ENCODE results near the gene EEF2KMT. TPM values are rescaled to one million over a fixed set of nuclear protein-coding genes. Genes with fewer than 3 reads are reported as not detected.
"Not testable (repeated sequence)": the region's sequence is repeated elsewhere in the genome, so short reads cannot be mapped to it uniquely, and the experiment has no call there.

Gene EEF2KMT
- total and polyA plus RNA-seq, 4 donors: 3.4 to 14.2 (median 10.2) TPM

DNA sequence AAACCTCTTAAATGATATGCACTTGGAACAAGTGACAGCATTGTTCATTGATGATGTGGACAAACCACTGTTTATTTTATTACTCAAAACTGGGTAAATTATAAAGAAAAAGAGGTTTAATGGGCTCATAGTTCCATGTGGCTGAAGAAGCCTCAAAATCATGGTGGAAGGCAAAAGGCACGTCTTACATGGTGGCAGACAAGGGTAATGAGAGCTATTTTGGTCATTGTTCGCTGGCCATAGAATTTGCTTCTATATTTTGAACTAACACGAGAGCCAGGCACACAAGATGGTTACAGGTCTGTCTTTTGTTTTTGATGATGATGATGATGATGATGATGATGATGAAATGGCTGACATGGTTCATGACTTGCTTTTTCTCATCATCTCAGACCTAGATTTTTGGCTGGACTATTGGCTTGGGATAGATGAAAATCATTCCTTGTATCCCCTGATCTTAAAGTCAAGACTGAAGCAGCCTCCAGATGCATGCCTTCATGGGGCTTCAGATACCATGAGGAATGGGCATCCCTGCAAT is 33.9 kb upstream of the EEF2KMT start:
- not testable (repeated sequence) for H3K27ac ChIP-seq (ENCODE audit: low read depth in 1 of 2, low read length in 1 of 2); H3K36me3 ChIP-seq (ENCODE audit: control insufficient read depth in 4 of 4, insufficient read depth in 4 of 4, low read length in 4 of 4); H3K9ac ChIP-seq (ENCODE audit: insufficient read depth in 1 of 2, low read length in 2 of 2); H3K4me3 ChIP-seq; ATAC-seq (ENCODE audit: insufficient read depth, low FRiP score); H3K27me3 ChIP-seq (ENCODE audit: control insufficient read depth in 3 of 3, insufficient read depth in 3 of 3, low read length in 2 of 3); H3K9me3 ChIP-seq (ENCODE audit: control insufficient read depth in 4 of 4, insufficient read depth in 3 of 4, low read length in 3 of 4); DNase-seq; H3K4me1 ChIP-seq (ENCODE audit: control insufficient read depth in 5 of 5, insufficient read depth in 5 of 5, low read length in 5 of 5)
- WGBS, 2 donors: 89 to 92% methylated on average over 3 of the region's 3 CpGs

- H3K36me3 ChIP-seq (ENCODE audit: control insufficient read depth in 4 of 4, insufficient read depth in 4 of 4, low read length in 4 of 4); H3K4me1 ChIP-seq (ENCODE audit: control insufficient read depth in 5 of 5, insufficient read depth in 5 of 5, low read length in 5 of 5); ATAC-seq (ENCODE audit: insufficient read depth, low FRiP score); H3K27ac ChIP-seq (ENCODE audit: low read depth in 1 of 2, low read length in 1 of 2); H3K9ac ChIP-seq (ENCODE audit: insufficient read depth in 1 of 2, low read length in 2 of 2); H3K4me3 ChIP-seq; H3K9me3 ChIP-seq (ENCODE audit: control insufficient read depth in 4 of 4, insufficient read depth in 3 of 4, low read length in 3 of 4); H3K27me3 ChIP-seq (ENCODE audit: control insufficient read depth in 3 of 3, insufficient read depth in 3 of 3, low read length in 2 of 3): not testable (repeated sequence)
- WGBS, 2 donors: 14 to 17% methylated on average over 20 of the region's 20 CpGs
- DNase-seq: peak; percentile 73 to 83 (median 79)
Observed at GRCh38 chr16:5117300-5118087, 19.9 kb upstream of the EEF2KMT start.

- ATAC-seq (ENCODE audit: insufficient read depth, low FRiP score); H3K9ac ChIP-seq (ENCODE audit: insufficient read depth in 1 of 2, low read length in 2 of 2); H3K4me1 ChIP-seq (ENCODE audit: control insufficient read depth in 5 of 5, insufficient read depth in 5 of 5, low read length in 5 of 5); H3K4me3 ChIP-seq; H3K27me3 ChIP-seq (ENCODE audit: control insufficient read depth in 3 of 3, insufficient read depth in 3 of 3, low read length in 2 of 3); H3K27ac ChIP-seq (ENCODE audit: low read depth in 1 of 2, low read length in 1 of 2); H3K9me3 ChIP-seq (ENCODE audit: control insufficient read depth in 4 of 4, insufficient read depth in 3 of 4, low read length in 3 of 4); H3K36me3 ChIP-seq (ENCODE audit: control insufficient read depth in 4 of 4, insufficient read depth in 4 of 4, low read length in 4 of 4): not testable (repeated sequence)
- WGBS, 2 donors: 57 to 68% methylated on average over 9 of the region's 10 CpGs
- peak in 1 of 3 donors; percentile 16 for DNase-seq
Observed at GRCh38 chr16:5116780-5117295, 19.2 kb upstream of the EEF2KMT start.

DNA sequence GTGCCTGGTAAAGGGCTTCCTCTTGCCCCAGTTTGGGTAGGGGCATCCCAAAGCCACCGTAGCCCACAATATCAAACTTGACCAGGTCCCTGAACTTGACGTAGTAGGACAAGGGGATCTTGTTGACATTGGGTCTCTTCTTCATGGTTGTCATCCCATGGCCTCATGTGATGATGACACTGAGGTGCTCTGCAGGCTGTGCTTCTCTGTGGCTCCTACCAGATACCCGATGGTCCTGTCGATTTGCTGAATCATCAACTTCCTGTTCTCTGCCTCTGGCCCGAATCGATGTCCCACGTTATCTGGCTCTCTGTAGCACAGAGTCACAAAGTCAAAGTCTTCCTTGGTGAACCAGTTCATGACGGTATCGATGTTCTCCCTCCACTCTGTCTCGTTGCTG is 13.3 kb upstream of the EEF2KMT start:
- H3K4me3 ChIP-seq; H3K27me3 ChIP-seq (ENCODE audit: control insufficient read depth in 3 of 3, insufficient read depth in 3 of 3, low read length in 2 of 3); H3K4me1 ChIP-seq (ENCODE audit: control insufficient read depth in 5 of 5, insufficient read depth in 5 of 5, low read length in 5 of 5); DNase-seq; H3K9ac ChIP-seq (ENCODE audit: insufficient read depth in 1 of 2, low read length in 2 of 2); H3K36me3 ChIP-seq (ENCODE audit: control insufficient read depth in 4 of 4, insufficient read depth in 4 of 4, low read length in 4 of 4); H3K9me3 ChIP-seq (ENCODE audit: control insufficient read depth in 4 of 4, insufficient read depth in 3 of 4, low read length in 3 of 4); H3K27ac ChIP-seq (ENCODE audit: low read depth in 1 of 2, low read length in 1 of 2); ATAC-seq (ENCODE audit: insufficient read depth, low FRiP score): not testable (repeated sequence)
- WGBS, 2 donors: 52 to 67% methylated on average over 10 of the region's 10 CpGs

GRCh38 chr16:5108505-5109158 is 11.0 kb upstream of the EEF2KMT start:
- H3K4me3 ChIP-seq: no peak overlapping the region
- TF ChIP-seq CTCF (IDR thresholded peaks at IDR 0.05; ENCODE audit: control extremely low read depth, extremely low read depth): no peak
- DNase-seq (no peak), ATAC-seq (ENCODE audit: insufficient read depth, low FRiP score) (no peak)
- peaks cover 0 to 2% (median 0%) of the 10 kb centered on the region in 5 donors for H3K4me1 ChIP-seq (ENCODE audit: control insufficient read depth in 5 of 5, insufficient read depth in 5 of 5, low read length in 5 of 5)
- H3K9me3 ChIP-seq (ENCODE audit: control insufficient read depth in 4 of 4, insufficient read depth in 3 of 4, low read length in 3 of 4): no peaks in the 10 kb centered on the region
- no peaks in the 10 kb centered on the region for H3K36me3 ChIP-seq (ENCODE audit: control insufficient read depth in 4 of 4, insufficient read depth in 4 of 4, low read length in 4 of 4)
- H3K27me3 ChIP-seq (ENCODE audit: control insufficient read depth in 3 of 3, insufficient read depth in 3 of 3, low read length in 2 of 3): no peaks in the 10 kb centered on the region
- no peak overlapping the region for H3K9ac ChIP-seq (ENCODE audit: insufficient read depth in 1 of 2, low read length in 2 of 2)
- no peak overlapping the region for H3K27ac ChIP-seq (ENCODE audit: low read depth in 1 of 2, low read length in 1 of 2)
- 91 to 92% methylated on average over 27 of the region's 27 CpGs for WGBS, 2 donors

GRCh38 chr16:5105039-5105438 is 7.4 kb upstream of the EEF2KMT start:
- not testable (repeated sequence) for H3K27ac ChIP-seq (ENCODE audit: low read depth in 1 of 2, low read length in 1 of 2); DNase-seq; H3K27me3 ChIP-seq (ENCODE audit: control insufficient read depth in 3 of 3, insufficient read depth in 3 of 3, low read length in 2 of 3); H3K9ac ChIP-seq (ENCODE audit: insufficient read depth in 1 of 2, low read length in 2 of 2); H3K9me3 ChIP-seq (ENCODE audit: control insufficient read depth in 4 of 4, insufficient read depth in 3 of 4, low read length in 3 of 4); H3K4me3 ChIP-seq; H3K36me3 ChIP-seq (ENCODE audit: control insufficient read depth in 4 of 4, insufficient read depth in 4 of 4, low read length in 4 of 4); ATAC-seq (ENCODE audit: insufficient read depth, low FRiP score); H3K4me1 ChIP-seq (ENCODE audit: control insufficient read depth in 5 of 5, insufficient read depth in 5 of 5, low read length in 5 of 5)
- 48 to 56% methylated on average over 4 of the region's 5 CpGs for WGBS, 2 donors

DNA sequence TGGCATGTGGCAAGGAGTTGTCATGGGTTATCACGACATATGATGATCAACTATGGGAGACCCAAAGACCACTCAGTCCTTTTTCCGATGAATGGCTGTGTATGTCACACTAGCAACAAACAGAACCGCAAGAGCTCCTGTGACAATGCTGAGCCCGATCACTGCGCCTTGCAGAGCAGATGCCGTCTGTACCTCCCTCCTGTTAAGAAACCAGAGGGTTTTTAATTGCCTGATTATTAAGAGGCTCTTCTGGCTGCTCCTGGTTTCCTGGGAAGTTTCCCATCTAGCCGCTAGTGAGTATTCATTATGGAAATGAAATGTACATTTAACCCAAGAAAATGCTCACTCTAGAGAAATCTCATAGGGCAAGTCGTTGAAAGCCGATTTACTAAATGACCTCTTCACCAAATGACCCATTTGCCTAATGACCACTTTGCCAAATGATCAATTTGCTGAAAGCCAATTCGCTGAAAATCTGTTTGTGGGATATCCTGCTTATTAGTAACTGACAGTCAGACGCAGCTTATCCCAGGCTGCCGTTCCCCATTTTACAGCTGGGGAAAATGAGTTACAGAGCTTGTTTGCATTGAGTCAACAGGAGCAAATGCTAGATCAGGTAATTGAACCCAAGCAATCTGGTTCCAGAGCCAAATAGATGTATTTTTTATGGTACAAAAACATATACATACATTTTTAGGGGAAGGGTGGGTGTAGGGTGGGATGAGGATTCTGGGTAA is 5.9 kb upstream of the EEF2KMT start:
- not testable (repeated sequence) for ATAC-seq (ENCODE audit: insufficient read depth, low FRiP score); H3K36me3 ChIP-seq (ENCODE audit: control insufficient read depth in 4 of 4, insufficient read depth in 4 of 4, low read length in 4 of 4); H3K27me3 ChIP-seq (ENCODE audit: control insufficient read depth in 3 of 3, insufficient read depth in 3 of 3, low read length in 2 of 3); H3K4me3 ChIP-seq; H3K9me3 ChIP-seq (ENCODE audit: control insufficient read depth in 4 of 4, insufficient read depth in 3 of 4, low read length in 3 of 4); H3K27ac ChIP-seq (ENCODE audit: low read depth in 1 of 2, low read length in 1 of 2); H3K4me1 ChIP-seq (ENCODE audit: control insufficient read depth in 5 of 5, insufficient read depth in 5 of 5, low read length in 5 of 5); H3K9ac ChIP-seq (ENCODE audit: insufficient read depth in 1 of 2, low read length in 2 of 2); DNase-seq
- WGBS, 2 donors: 91% methylated on average over 12 of the region's 12 CpGs

Data from lung (tissue), 12 donors.